ENCODE data around the gene PLA2G3.

Gene PLA2G3

GRCh38 chr22:31153357-31153756, 13.0 kb upstream of the PLA2G3 start:
- Histone ChIP-seq H3K36me3 (no peaks in the 10 kb centered on the region), H3K27ac (no peak overlapping the region)
- DNase-seq: no peak

GRCh38 chr22:31151872-31152271, 11.6 kb upstream of the PLA2G3 start:
- no peak for DNase-seq
- Histone ChIP-seq H3K36me3 (no peaks in the 10 kb centered on the region), H3K9me3 (ENCODE audit: severe bottlenecking) (no peaks in the 10 kb centered on the region), H3K27ac (no peak overlapping the region), H3K4me3 (ENCODE audit: low read depth, low read length) (no peak overlapping the region), H3K27me3 (ENCODE audit: insufficient read depth, low read depth, severe bottlenecking) (no peaks in the 10 kb centered on the region)
- TF ChIP-seq, protein P1, sequence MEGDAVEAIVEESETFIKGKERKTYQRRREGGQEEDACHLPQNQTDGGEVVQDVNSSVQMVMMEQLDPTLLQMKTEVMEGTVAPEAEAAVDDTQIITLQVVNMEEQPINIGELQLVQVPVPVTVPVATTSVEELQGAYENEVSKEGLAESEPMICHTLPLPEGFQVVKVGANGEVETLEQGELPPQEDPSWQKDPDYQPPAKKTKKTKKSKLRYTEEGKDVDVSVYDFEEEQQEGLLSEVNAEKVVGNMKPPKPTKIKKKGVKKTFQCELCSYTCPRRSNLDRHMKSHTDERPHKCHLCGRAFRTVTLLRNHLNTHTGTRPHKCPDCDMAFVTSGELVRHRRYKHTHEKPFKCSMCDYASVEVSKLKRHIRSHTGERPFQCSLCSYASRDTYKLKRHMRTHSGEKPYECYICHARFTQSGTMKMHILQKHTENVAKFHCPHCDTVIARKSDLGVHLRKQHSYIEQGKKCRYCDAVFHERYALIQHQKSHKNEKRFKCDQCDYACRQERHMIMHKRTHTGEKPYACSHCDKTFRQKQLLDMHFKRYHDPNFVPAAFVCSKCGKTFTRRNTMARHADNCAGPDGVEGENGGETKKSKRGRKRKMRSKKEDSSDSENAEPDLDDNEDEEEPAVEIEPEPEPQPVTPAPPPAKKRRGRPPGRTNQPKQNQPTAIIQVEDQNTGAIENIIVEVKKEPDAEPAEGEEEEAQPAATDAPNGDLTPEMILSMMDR (IDR thresholded peaks at IDR 0.05; ENCODE audit: low read depth, low read length): no peak

More at GRCh38 chr22:31153357-31153756, 13.0 kb upstream of the PLA2G3 start:
- Histone ChIP-seq H3K4me3 (ENCODE audit: low read depth, low read length) (no peak overlapping the region), H3K9me3 (ENCODE audit: severe bottlenecking) (no peaks in the 10 kb centered on the region), H3K27me3 (ENCODE audit: insufficient read depth, low read depth, severe bottlenecking) (no peaks in the 10 kb centered on the region)
- TF ChIP-seq, protein P1 (IDR thresholded peaks at IDR 0.05; ENCODE audit: low read depth, low read length): no peak

GRCh38 chr22:31150615-31151014, 10.3 kb upstream of the PLA2G3 start:
- DNase-seq: no peak
- no peaks in the 10 kb centered on the region for H3K9me3 ChIP-seq (ENCODE audit: severe bottlenecking)
- no peaks in the 10 kb centered on the region for H3K36me3 ChIP-seq
- no peaks in the 10 kb centered on the region for H3K27me3 ChIP-seq (ENCODE audit: insufficient read depth, low read depth, severe bottlenecking)
- no peak overlapping the region for H3K4me3 ChIP-seq (ENCODE audit: low read depth, low read length)
- H3K27ac ChIP-seq: no peak overlapping the region
- TF ChIP-seq, protein P1 (IDR thresholded peaks at IDR 0.05; ENCODE audit: low read depth, low read length): peak; percentile 40; the same call in 1 of the 2 replicates

DNA sequence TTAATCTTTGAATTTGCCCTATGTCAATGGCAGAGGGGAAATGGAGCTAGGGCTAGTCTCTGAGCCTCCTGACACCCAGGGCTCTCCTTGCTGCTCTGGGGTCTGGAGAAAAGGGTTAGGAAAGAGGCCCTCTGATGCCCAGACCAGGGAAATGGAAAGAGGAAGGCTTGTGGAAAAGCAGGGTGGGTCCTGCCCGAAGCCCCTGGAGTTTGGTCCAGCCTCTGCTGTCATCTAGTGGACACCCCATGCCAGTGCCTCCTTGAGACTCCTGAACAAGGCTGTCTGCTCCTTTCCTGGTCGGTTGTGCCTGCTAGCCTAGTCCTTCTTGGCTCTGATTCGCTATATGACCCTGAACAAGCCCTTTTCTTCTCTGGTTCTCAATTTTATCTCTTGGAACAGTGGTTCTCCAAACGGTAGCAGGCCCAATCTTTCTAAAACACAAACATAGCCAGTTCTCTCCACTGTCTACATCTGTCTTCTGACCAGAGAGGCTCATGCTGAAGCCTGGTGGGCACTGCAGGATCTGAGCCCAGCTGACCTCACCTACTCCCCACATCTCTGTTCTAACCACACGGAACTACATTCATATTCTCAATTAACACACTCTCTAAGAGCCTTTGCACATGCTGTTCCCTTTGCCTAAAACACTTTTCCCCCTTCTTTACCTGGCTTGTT, 8.8 kb upstream of the PLA2G3 start:
- peak overlapping the region; percentile 44 for H3K27ac ChIP-seq
- H3K4me3 ChIP-seq (ENCODE audit: low read depth, low read length): no peak overlapping the region
- no peaks in the 10 kb centered on the region for H3K36me3 ChIP-seq
- TF ChIP-seq, protein P1 (IDR thresholded peaks at IDR 0.05; ENCODE audit: low read depth, low read length): peak; percentile 100
- H3K27me3 ChIP-seq (ENCODE audit: insufficient read depth, low read depth, severe bottlenecking): no peaks in the 10 kb centered on the region
- DNase-seq: peak; percentile 87
- peaks cover 3% of the 10 kb centered on the region for H3K9me3 ChIP-seq (ENCODE audit: severe bottlenecking)

GRCh38 chr22:31148488-31148887, 8.2 kb upstream of the PLA2G3 start:
- Histone ChIP-seq H3K4me3 (ENCODE audit: low read depth, low read length) (no peak overlapping the region), H3K36me3 (no peaks in the 10 kb centered on the region), H3K9me3 (ENCODE audit: severe bottlenecking) (peaks cover 3% of the 10 kb centered on the region), H3K27me3 (ENCODE audit: insufficient read depth, low read depth, severe bottlenecking) (no peaks in the 10 kb centered on the region), H3K27ac (peak overlapping the region; percentile 44)
- TF ChIP-seq, protein P1 (IDR thresholded peaks at IDR 0.05; ENCODE audit: low read depth, low read length): no peak
- no peak for DNase-seq

DNA sequence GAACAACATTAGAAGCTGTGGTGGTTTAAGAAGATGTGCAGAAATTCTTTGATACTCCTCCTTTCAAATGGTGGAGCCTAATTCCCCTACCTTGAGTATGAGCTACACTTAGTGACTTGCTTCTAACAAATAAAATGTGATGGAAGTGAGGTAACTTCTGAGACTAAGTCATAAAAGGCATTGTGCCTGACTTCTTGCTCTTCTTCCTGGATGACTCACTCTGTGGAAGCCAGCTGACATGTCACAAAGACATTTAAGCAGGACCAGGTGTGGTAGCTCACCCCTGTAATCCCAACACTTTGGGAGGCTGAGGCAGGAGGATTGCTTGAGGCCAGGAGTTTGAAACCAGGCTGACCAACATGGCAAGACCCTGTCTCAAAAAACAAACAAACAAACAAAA, 3.9 kb upstream of the PLA2G3 start:
- no peak overlapping the region for H3K4me3 ChIP-seq (ENCODE audit: low read depth, low read length)
- peaks cover 3% of the 10 kb centered on the region for H3K9me3 ChIP-seq (ENCODE audit: severe bottlenecking)
- TF ChIP-seq, protein P1 (IDR thresholded peaks at IDR 0.05; ENCODE audit: low read depth, low read length): no peak
- H3K36me3 ChIP-seq: no peaks in the 10 kb centered on the region
- no peaks in the 10 kb centered on the region for H3K27me3 ChIP-seq (ENCODE audit: insufficient read depth, low read depth, severe bottlenecking)
- DNase-seq: no peak
- H3K27ac ChIP-seq: no peak overlapping the region
